HEK293 (cell line): ENCODE data around the gene C11orf87.

Experiments used
- CTCF ChIA-PET: fragments of 350-600 bp; formaldehyde crosslinking; extraction: SDS; loops from one replicate; lab custom pipeline; 2021; ENCODE audit warnings: antibody characterized with exemption; lab: Yijun Ruan, JAX
- POLR2A ChIA-PET: fragments of 300-600 bp; formaldehyde crosslinking; extraction: SDS; loops from one replicate; lab custom pipeline; 2020; ENCODE audit warnings: antibody characterized with exemption, inconsistent platforms; lab: Yijun Ruan, JAX
- H3K27ac ChIP-seq: fragments of 200-500 bp; sonication (Bioruptor generic); 2 replicates; pipeline ENCODE4 v1.5.1; 2014; ENCODE audit warnings: low read depth, low read length, control low read depth, inconsistent platforms; ENCODE audit errors: extremely low read depth
- H3K36me3 ChIP-seq, 2 experiments: fragments of 200-500 bp in 1 of 2; sonication (Bioruptor generic) in 1 of 2; 1 replicate in 1 of 2; 2 replicates in 1 of 2; pipeline ENCODE4 v1.5.1; 2014 to 2017; ENCODE audit warnings: inconsistent platforms in 2 of 2, low read length in 2 of 2; ENCODE audit not compliant: control insufficient read depth in 2 of 2, insufficient read depth in 1 of 2
- H3K4me1 ChIP-seq: fragments of 200-500 bp; sonication (Bioruptor generic); 2 replicates; pipeline ENCODE4 v1.5.1; 2014; ENCODE audit warnings: mild to moderate bottlenecking, low read length, inconsistent platforms; ENCODE audit not compliant: control insufficient read depth, insufficient read depth
- H3K4me3 ChIP-seq: 2 replicates; pipeline ENCODE4 v1.5.1; 2011; ENCODE audit warnings: low read depth, mild to moderate bottlenecking, control low read depth, low read length, moderate library complexity
- H3K9me3 ChIP-seq: fragments of 200-500 bp; sonication (Bioruptor generic); 2 replicates; pipeline ENCODE4 v1.5.1; 2014; ENCODE audit warnings: low read depth, low read length, inconsistent platforms; ENCODE audit not compliant: control insufficient read depth, insufficient read depth
- KLF1 ChIP-seq: fragments of 450-650 bp; formaldehyde crosslinking; IDR thresholded peaks from 2 replicates; pipeline ENCODE4 v1.5.1; 2016; ENCODE audit warnings: missing biosample characterization, missing genetic modification characterization
- KLF8 ChIP-seq: fragments of 450-650 bp; formaldehyde crosslinking; IDR thresholded peaks from 2 replicates; pipeline ENCODE4 v1.5.1; 2016; ENCODE audit warnings: missing biosample characterization, missing genetic modification characterization
- PRDM1 ChIP-seq: fragments of 450-650 bp; formaldehyde crosslinking; IDR thresholded peaks from 2 replicates; pipeline ENCODE4; 2016; ENCODE audit warnings: missing biosample characterization, missing genetic modification characterization
- SCRT1 ChIP-seq: fragments of 450-650 bp; formaldehyde crosslinking; IDR thresholded peaks from 2 replicates; pipeline ENCODE4 v1.5.1; 2016; ENCODE audit warnings: missing biosample characterization, missing genetic modification characterization, borderline replicate concordance
- WT1 ChIP-seq: fragments of 450-650 bp; formaldehyde crosslinking; IDR thresholded peaks from 2 replicates; pipeline ENCODE4 v1.5.1; 2016; ENCODE audit warnings: missing biosample characterization, missing genetic modification characterization
- ZNF248 ChIP-seq: fragments of 450-650 bp; formaldehyde crosslinking; IDR thresholded peaks from 2 replicates; pipeline ENCODE4 v1.5.1; 2017; ENCODE audit warnings: missing biosample characterization, missing genetic modification characterization
- ZNF366 ChIP-seq: fragments of 450-650 bp; formaldehyde crosslinking; conservative IDR thresholded peaks from 2 replicates; pipeline ENCODE4 v1.5.1; 2016; ENCODE audit warnings: missing biosample characterization, missing genetic modification characterization
- ZNF664 ChIP-seq: fragments of 450-650 bp; formaldehyde crosslinking; IDR thresholded peaks from 2 replicates; pipeline ENCODE4 v1.5.1; 2016; ENCODE audit warnings: missing biosample characterization, missing genetic modification characterization
- TF ChIP-seq, protein P1 (sequence below): fragments of 450-650 bp; formaldehyde crosslinking; IDR thresholded peaks from 2 replicates; pipeline ENCODE4 v1.5.1; 2016; ENCODE audit warnings: missing biosample characterization, missing genetic modification characterization
- TF ChIP-seq, protein P2 (sequence below): fragments of 450-650 bp; formaldehyde crosslinking; IDR thresholded peaks from 2 replicates; pipeline ENCODE4 v1.5.1; 2016; ENCODE audit warnings: missing biosample characterization, missing genetic modification characterization, borderline replicate concordance
- TF ChIP-seq, protein P3 (sequence below): fragments of 450-650 bp; formaldehyde crosslinking; IDR thresholded peaks from 2 replicates; pipeline ENCODE4 v1.5.1; 2016; ENCODE audit warnings: missing biosample characterization, missing genetic modification characterization
- TF ChIP-seq, protein P4 (sequence below): IDR thresholded peaks from 2 replicates; pipeline ENCODE4 v1.6.1; 2011; ENCODE audit warnings: mild to moderate bottlenecking, low read depth, low read length, borderline replicate concordance
- TF ChIP-seq, protein P5 (sequence below): fragments of 450-650 bp; formaldehyde crosslinking; IDR thresholded peaks from 2 replicates; pipeline ENCODE4 v1.5.1; 2017; ENCODE audit warnings: missing biosample characterization, missing genetic modification characterization
- TF ChIP-seq, protein P6 (sequence below): fragments of 450-650 bp; formaldehyde crosslinking; conservative IDR thresholded peaks from 2 replicates; pipeline ENCODE4 v1.5.1; 2016; ENCODE audit warnings: low read depth, missing biosample characterization, missing genetic modification characterization

Gene C11orf87

DNA sequence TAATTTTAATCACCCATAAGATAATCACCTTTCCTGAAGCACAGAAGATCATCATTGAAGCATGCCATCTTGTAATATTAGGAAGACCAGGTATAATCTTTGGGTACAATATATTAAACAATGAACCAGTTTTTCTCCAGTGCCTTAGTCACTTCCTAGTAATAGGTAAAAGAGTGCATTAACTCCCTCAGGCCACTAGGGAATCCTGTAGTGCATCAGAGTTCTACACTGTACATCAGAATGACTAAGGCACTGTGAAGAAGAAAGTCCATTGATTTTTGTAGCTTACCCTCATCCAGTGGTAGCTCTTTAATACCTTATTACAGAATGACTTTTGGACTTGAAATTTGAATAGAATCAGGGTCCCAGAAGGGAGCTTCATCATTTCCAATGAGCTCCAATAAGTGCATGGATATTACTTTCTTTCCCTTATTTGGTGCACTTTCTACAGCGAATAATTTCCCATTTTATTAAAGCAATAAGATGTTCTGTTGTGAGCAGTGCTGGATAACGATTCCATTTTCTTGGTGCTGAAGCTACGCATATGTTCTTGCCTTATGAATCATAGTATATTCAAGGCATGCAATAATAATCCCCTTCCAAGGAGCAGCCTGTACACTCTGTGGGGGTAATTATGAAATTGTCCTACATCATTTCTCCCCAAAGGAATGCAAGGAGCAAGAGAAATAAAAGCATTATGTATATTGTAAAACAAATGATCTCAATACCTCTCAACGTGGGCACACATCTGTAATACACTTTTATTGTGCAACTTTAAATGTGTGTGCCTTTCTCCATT lies 4.7 kb downstream of the C11orf87 start:
- TF ChIP-seq KLF8 (tag by site-specific recombination): no peak
- no peak for TF ChIP-seq ZNF248 (tag by site-specific recombination)
- Histone ChIP-seq H3K27ac (no peak overlapping the region), H3K9me3 (no peaks in the 10 kb centered on the region), H3K4me1 (no peaks in the 10 kb centered on the region), H3K36me3 (no peaks in the 10 kb centered on the region), H3K4me3 (no peak overlapping the region)
- ChIA-PET POLR2A (no interaction called here), CTCF (interaction anchor here (0.6 to 1.0 kb wide), 6 partner anchors 15 to 739 kb away, joined by 3 to 6 read pairs (median 3); no protein-coding TSS in a partner anchor)

DNA sequence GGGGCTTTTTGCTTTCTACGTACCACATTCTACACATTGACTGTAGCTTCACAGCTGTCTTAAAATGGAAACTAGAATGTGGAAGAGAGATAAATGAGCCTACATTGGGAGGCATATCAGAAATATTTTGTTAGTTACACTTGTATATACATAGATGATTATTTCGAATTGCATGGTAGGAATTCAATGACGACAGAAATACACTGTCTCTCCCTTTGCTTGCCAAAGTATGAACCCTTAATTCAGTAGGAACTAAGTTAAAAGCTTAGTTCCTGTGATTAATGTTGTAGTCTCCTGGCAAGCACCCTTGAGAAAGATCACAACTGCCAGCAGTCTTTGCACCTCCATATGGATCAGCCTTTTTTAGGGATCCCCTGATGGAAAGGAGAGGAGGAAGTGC lies 10.1 kb downstream of the C11orf87 start:
- no peak overlapping the region for H3K4me3 ChIP-seq
- no peaks in the 10 kb centered on the region for H3K36me3 ChIP-seq
- H3K4me1 ChIP-seq: no peaks in the 10 kb centered on the region
- no peaks in the 10 kb centered on the region for H3K9me3 ChIP-seq
- ChIA-PET CTCF (no interaction called here), POLR2A (no interaction called here)
- no peak for TF ChIP-seq ZNF664 (tag by site-specific recombination)
- TF ChIP-seq, protein P1, sequence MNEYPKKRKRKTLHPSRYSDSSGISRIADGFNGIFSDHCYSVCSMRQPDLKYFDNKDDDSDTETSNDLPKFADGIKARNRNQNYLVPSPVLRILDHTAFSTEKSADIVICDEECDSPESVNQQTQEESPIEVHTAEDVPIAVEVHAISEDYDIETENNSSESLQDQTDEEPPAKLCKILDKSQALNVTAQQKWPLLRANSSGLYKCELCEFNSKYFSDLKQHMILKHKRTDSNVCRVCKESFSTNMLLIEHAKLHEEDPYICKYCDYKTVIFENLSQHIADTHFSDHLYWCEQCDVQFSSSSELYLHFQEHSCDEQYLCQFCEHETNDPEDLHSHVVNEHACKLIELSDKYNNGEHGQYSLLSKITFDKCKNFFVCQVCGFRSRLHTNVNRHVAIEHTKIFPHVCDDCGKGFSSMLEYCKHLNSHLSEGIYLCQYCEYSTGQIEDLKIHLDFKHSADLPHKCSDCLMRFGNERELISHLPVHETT: no peak
- TF ChIP-seq PRDM1 (tag by site-specific recombination): no peak
- no peak for TF ChIP-seq ZNF366 (tag by site-specific recombination)
- TF ChIP-seq, protein P2, sequence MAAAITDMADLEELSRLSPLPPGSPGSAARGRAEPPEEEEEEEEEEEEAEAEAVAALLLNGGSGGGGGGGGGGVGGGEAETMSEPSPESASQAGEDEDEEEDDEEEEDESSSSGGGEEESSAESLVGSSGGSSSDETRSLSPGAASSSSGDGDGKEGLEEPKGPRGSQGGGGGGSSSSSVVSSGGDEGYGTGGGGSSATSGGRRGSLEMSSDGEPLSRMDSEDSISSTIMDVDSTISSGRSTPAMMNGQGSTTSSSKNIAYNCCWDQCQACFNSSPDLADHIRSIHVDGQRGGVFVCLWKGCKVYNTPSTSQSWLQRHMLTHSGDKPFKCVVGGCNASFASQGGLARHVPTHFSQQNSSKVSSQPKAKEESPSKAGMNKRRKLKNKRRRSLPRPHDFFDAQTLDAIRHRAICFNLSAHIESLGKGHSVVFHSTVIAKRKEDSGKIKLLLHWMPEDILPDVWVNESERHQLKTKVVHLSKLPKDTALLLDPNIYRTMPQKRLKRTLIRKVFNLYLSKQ (tag by site-specific recombination): no peak
- TF ChIP-seq SCRT1: no peak
- no peak for TF ChIP-seq KLF1 (tag by site-specific recombination)
- TF ChIP-seq, protein P3, sequence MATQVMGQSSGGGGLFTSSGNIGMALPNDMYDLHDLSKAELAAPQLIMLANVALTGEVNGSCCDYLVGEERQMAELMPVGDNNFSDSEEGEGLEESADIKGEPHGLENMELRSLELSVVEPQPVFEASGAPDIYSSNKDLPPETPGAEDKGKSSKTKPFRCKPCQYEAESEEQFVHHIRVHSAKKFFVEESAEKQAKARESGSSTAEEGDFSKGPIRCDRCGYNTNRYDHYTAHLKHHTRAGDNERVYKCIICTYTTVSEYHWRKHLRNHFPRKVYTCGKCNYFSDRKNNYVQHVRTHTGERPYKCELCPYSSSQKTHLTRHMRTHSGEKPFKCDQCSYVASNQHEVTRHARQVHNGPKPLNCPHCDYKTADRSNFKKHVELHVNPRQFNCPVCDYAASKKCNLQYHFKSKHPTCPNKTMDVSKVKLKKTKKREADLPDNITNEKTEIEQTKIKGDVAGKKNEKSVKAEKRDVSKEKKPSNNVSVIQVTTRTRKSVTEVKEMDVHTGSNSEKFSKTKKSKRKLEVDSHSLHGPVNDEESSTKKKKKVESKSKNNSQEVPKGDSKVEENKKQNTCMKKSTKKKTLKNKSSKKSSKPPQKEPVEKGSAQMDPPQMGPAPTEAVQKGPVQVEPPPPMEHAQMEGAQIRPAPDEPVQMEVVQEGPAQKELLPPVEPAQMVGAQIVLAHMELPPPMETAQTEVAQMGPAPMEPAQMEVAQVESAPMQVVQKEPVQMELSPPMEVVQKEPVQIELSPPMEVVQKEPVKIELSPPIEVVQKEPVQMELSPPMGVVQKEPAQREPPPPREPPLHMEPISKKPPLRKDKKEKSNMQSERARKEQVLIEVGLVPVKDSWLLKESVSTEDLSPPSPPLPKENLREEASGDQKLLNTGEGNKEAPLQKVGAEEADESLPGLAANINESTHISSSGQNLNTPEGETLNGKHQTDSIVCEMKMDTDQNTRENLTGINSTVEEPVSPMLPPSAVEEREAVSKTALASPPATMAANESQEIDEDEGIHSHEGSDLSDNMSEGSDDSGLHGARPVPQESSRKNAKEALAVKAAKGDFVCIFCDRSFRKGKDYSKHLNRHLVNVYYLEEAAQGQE (tag by site-specific recombination): no peak
- TF ChIP-seq, protein P4, sequence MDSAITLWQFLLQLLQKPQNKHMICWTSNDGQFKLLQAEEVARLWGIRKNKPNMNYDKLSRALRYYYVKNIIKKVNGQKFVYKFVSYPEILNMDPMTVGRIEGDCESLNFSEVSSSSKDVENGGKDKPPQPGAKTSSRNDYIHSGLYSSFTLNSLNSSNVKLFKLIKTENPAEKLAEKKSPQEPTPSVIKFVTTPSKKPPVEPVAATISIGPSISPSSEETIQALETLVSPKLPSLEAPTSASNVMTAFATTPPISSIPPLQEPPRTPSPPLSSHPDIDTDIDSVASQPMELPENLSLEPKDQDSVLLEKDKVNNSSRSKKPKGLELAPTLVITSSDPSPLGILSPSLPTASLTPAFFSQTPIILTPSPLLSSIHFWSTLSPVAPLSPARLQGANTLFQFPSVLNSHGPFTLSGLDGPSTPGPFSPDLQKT: no peak
- no peak for TF ChIP-seq WT1 (tag by site-specific recombination)
- no peak overlapping the region for H3K27ac ChIP-seq

- no peak overlapping the region for H3K27ac ChIP-seq
- POLR2A ChIA-PET: no interaction called here
- CTCF ChIA-PET: no interaction called here
- no peak overlapping the region for H3K4me3 ChIP-seq
- no peaks in the 10 kb centered on the region for H3K36me3 ChIP-seq
- no peaks in the 10 kb centered on the region for H3K4me1 ChIP-seq
- H3K9me3 ChIP-seq: no peaks in the 10 kb centered on the region
- TF ChIP-seq, protein P5, sequence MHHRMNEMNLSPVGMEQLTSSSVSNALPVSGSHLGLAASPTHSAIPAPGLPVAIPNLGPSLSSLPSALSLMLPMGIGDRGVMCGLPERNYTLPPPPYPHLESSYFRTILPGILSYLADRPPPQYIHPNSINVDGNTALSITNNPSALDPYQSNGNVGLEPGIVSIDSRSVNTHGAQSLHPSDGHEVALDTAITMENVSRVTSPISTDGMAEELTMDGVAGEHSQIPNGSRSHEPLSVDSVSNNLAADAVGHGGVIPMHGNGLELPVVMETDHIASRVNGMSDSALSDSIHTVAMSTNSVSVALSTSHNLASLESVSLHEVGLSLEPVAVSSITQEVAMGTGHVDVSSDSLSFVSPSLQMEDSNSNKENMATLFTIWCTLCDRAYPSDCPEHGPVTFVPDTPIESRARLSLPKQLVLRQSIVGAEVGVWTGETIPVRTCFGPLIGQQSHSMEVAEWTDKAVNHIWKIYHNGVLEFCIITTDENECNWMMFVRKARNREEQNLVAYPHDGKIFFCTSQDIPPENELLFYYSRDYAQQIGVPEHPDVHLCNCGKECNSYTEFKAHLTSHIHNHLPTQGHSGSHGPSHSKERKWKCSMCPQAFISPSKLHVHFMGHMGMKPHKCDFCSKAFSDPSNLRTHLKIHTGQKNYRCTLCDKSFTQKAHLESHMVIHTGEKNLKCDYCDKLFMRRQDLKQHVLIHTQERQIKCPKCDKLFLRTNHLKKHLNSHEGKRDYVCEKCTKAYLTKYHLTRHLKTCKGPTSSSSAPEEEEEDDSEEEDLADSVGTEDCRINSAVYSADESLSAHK: no peak
- TF ChIP-seq, protein P6, sequence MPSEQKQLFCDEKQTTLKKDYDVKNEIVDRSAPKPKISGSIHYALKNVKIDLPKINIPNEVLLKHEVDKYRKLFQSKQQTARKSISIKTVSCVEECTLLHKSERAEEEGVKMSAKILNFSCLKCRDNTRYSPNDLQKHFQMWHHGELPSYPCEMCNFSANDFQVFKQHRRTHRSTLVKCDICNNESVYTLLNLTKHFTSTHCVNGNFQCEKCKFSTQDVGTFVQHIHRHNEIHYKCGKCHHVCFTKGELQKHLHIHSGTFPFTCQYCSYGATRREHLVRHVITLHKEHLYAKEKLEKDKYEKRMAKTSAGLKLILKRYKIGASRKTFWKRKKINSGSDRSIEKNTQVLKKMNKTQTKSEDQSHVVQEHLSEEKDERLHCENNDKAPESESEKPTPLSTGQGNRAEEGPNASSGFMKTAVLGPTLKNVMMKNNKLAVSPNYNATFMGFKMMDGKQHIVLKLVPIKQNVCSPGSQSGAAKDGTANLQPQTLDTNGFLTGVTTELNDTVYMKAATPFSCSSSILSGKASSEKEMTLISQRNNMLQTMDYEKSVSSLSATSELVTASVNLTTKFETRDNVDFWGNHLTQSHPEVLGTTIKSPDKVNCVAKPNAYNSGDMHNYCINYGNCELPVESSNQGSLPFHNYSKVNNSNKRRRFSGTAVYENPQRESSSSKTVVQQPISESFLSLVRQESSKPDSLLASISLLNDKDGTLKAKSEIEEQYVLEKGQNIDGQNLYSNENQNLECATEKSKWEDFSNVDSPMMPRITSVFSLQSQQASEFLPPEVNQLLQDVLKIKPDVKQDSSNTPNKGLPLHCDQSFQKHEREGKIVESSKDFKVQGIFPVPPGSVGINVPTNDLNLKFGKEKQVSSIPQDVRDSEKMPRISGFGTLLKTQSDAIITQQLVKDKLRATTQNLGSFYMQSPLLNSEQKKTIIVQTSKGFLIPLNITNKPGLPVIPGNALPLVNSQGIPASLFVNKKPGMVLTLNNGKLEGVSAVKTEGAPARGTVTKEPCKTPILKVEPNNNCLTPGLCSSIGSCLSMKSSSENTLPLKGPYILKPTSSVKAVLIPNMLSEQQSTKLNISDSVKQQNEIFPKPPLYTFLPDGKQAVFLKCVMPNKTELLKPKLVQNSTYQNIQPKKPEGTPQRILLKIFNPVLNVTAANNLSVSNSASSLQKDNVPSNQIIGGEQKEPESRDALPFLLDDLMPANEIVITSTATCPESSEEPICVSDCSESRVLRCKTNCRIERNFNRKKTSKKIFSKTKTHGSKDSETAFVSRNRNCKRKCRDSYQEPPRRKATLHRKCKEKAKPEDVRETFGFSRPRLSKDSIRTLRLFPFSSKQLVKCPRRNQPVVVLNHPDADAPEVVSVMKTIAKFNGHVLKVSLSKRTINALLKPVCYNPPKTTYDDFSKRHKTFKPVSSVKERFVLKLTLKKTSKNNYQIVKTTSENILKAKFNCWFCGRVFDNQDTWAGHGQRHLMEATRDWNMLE (tag by site-specific recombination): no peak
- TF ChIP-seq, all 188 proteins: peak for 0
Measured at GRCh38 chr11:109433753-109434256, 11.8 kb downstream of the C11orf87 start.
